HL-60 (cell line): Measurements from ENCODE around the gene PPP1R10.

Experiments
- DNase-seq, 2 experiments: peaks; one replicate each; pipeline ENCODE4 v3.0.0-alpha.2; 2010 to 2020; ENCODE audit warnings: low read depth in 1 of 2, low spot score in 1 of 2
- H3K27ac ChIP-seq: fragments of 250-450 bp; sonication (Bioruptor Pico); replicated peaks from 2 replicates; pipeline ENCODE4 v1.5.1; 2020; ENCODE audit warnings: mild to moderate bottlenecking, moderate library complexity
- H3K27me3 ChIP-seq: fragments of 250-450 bp; sonication (Bioruptor Pico); 2 replicates; pipeline ENCODE4 v1.5.1; 2021; ENCODE audit warnings: mild to moderate bottlenecking, moderate library complexity; ENCODE audit not compliant: insufficient read depth, poor library complexity, severe bottlenecking
- H3K4me3 ChIP-seq: replicated peaks from 2 replicates; pipeline ENCODE4 v1.5.1; 2011; ENCODE audit warnings: mild to moderate bottlenecking, control low read depth, low read length; ENCODE audit not compliant: insufficient read depth
- CTCF ChIP-seq: IDR thresholded peaks from one replicate; pipeline ENCODE4 v1.5.1; 2011; ENCODE audit warnings: low read length, control low read depth, inconsistent platforms; ENCODE audit not compliant: insufficient read depth
- GABPA ChIP-seq: IDR thresholded peaks from 2 replicates; pipeline ENCODE4 v1.6.1; 2012; ENCODE audit warnings: low read depth
- POLR2AphosphoS5 ChIP-seq: IDR thresholded peaks from 2 replicates; pipeline ENCODE4 v1.6.1; 2012; ENCODE audit warnings: low read depth
- REST ChIP-seq: IDR thresholded peaks from 2 replicates; pipeline ENCODE4 v1.6.1; 2012; ENCODE audit warnings: low read depth; ENCODE audit not compliant: insufficient replicate concordance
- SPI1 ChIP-seq: IDR thresholded peaks from 2 replicates; pipeline ENCODE4 v1.6.1; 2012; ENCODE audit warnings: low read depth, mild to moderate bottlenecking, borderline replicate concordance
- microRNA-seq: library from miRNA; unstranded; fragments of <30 nt; microRNA quantifications from one replicate; pipeline ENCODE4, GENCODE V29; 2018

The PPP1R10 gene

GRCh38 chr6:30554404-30554803 is 62.6 kb downstream of the PPP1R10 start:
- no peaks in the 10 kb centered on the region for H3K27me3 ChIP-seq
- DNase-seq, result no peak
- no peak for TF ChIP-seq REST
- no peak for TF ChIP-seq SPI1
- no peak for TF ChIP-seq GABPA
- no peak for TF ChIP-seq POLR2AphosphoS5
- TF ChIP-seq CTCF, result no peak
- H3K27ac ChIP-seq, result no peak overlapping the region
- H3K4me3 ChIP-seq, result no peak overlapping the region

Small RNAs within 50 kb of the gene (microRNA-seq; reads per million reads assigned to microRNA genes)
- gene MIR877, result 82.9 reads per million, percentile 67 among the genes with 10 or more reads in this experiment
